WTC11 (cell line): ENCODE measurements around the gene DLGAP4. TPM values are rescaled to one million over a fixed set of nuclear protein-coding genes. Genes with fewer than 3 reads are reported as not detected.

Source experiments
- ATAC-seq: fragments of 200-7000 bp; cut with Tn5 transposase; 2 replicates; pipeline ENCODE4 v1.10.0; 2021; ENCODE audit warnings: mild to moderate bottlenecking, moderate library complexity
- CTCF ChIA-PET: fragments of 300-600 bp; sonication (Branson Sonifier 250); formaldehyde crosslinking; loops from one replicate; lab custom pipeline; 2021; ENCODE audit warnings: antibody characterized with exemption; lab: Charles Lee
- POLR2A ChIA-PET: fragments of 350-600 bp; sonication (Branson Sonifier 250); formaldehyde crosslinking; loops from one replicate; lab custom pipeline; 2021; ENCODE audit warnings: antibody characterized with exemption; lab: Charles Lee
- DNase-seq: peaks from one replicate; pipeline ENCODE4 v3.0.0; 2021; ENCODE audit warnings: low spot score
- H3K27ac Mint-ChIP-seq: 2 replicates; pipeline ENCODE4 v1.8.0; 2021; ENCODE audit warnings: mixed read lengths
- H3K27me3 Mint-ChIP-seq: 2 replicates; pipeline ENCODE4 v1.8.0; 2021; ENCODE audit warnings: low read depth, mild to moderate bottlenecking, moderate library complexity, mixed read lengths
- H3K36me3 Mint-ChIP-seq: 2 replicates; pipeline ENCODE4 v1.8.0; 2021; ENCODE audit warnings: mixed read lengths
- H3K4me1 Mint-ChIP-seq: 2 replicates; pipeline ENCODE4 v1.8.0; 2022; ENCODE audit warnings: mixed read lengths
- H3K4me3 Mint-ChIP-seq: 2 replicates; pipeline ENCODE4 v1.8.0; 2021; ENCODE audit warnings: mild to moderate bottlenecking, moderate library complexity, mixed read lengths
- H3K9me3 Mint-ChIP-seq: 2 replicates; pipeline ENCODE4 v1.8.0; 2021; ENCODE audit warnings: mixed read lengths
- ATF1 ChIP-seq: sonication (generic); formaldehyde crosslinking; IDR thresholded peaks from 2 replicates; pipeline ENCODE4 v1.8.1; 2023; ENCODE audit warnings: mild to moderate bottlenecking, moderate library complexity, missing genetic modification reagents
- E2F1 ChIP-seq: sonication (generic); formaldehyde crosslinking; IDR thresholded peaks from 2 replicates; pipeline ENCODE4 v1.8.0; 2022; ENCODE audit warnings: mild to moderate bottlenecking, missing genetic modification reagents
- ETV6 ChIP-seq: sonication (generic); formaldehyde crosslinking; IDR thresholded peaks from 2 replicates; pipeline ENCODE4 v1.8.1; 2022; ENCODE audit warnings: mild to moderate bottlenecking, missing genetic modification reagents
- FOXJ3 ChIP-seq: sonication (generic); formaldehyde crosslinking; IDR thresholded peaks from 2 replicates; pipeline ENCODE4 v1.9.0; 2021; ENCODE audit warnings: missing genetic modification reagents, mild to moderate bottlenecking, borderline replicate concordance
- FOXP4 ChIP-seq: sonication (generic); formaldehyde crosslinking; IDR thresholded peaks from 2 replicates; pipeline ENCODE4 v1.8.0; 2022; ENCODE audit warnings: mild to moderate bottlenecking, missing genetic modification reagents
- GTF2I ChIP-seq: fragments of 250-450 bp; sonication (Bioruptor Pico); conservative IDR thresholded peaks from 2 replicates; pipeline ENCODE4 v1.4.0; 2021; ENCODE audit warnings: mild to moderate bottlenecking
- IRF1 ChIP-seq: sonication (generic); formaldehyde crosslinking; IDR thresholded peaks from 2 replicates; pipeline ENCODE4 v1.8.0; 2023; ENCODE audit warnings: missing genetic modification reagents
- JUN ChIP-seq: sonication (generic); formaldehyde crosslinking; IDR thresholded peaks from 2 replicates; pipeline ENCODE4 v1.8.0; 2023; ENCODE audit warnings: mild to moderate bottlenecking, missing genetic modification reagents
- MYBL2 ChIP-seq: sonication (generic); formaldehyde crosslinking; IDR thresholded peaks from 2 replicates; pipeline ENCODE4 v1.8.1; 2023; ENCODE audit warnings: mild to moderate bottlenecking, moderate library complexity, missing genetic modification reagents
- SMAD3 ChIP-seq: sonication (generic); formaldehyde crosslinking; IDR thresholded peaks from 2 replicates; pipeline ENCODE4 v1.8.0; 2022; ENCODE audit warnings: missing genetic modification reagents, mild to moderate bottlenecking, borderline replicate concordance
- SP1 ChIP-seq: sonication (generic); formaldehyde crosslinking; conservative IDR thresholded peaks from 2 replicates; pipeline ENCODE4 v1.8.1; 2022; ENCODE audit warnings: missing genetic modification reagents
- STAT6 ChIP-seq: sonication (generic); formaldehyde crosslinking; conservative IDR thresholded peaks from 2 replicates; pipeline ENCODE4 v1.8.1; 2023; ENCODE audit warnings: mild to moderate bottlenecking, low read depth, missing genetic modification reagents, moderate library complexity
- ZNF317 ChIP-seq: sonication (generic); formaldehyde crosslinking; IDR thresholded peaks from 2 replicates; pipeline ENCODE4 v1.8.1; 2023; ENCODE audit warnings: low read depth, mild to moderate bottlenecking, moderate library complexity, missing genetic modification reagents, borderline replicate concordance
- total RNA-seq: library from RNA; stranded (reverse); gene quantifications from 3 replicates; pipeline ENCODE4 v1.2.3, GENCODE V29; 2021
- TF ChIP-seq, protein P1 (sequence below): sonication (generic); formaldehyde crosslinking; IDR thresholded peaks from 2 replicates; pipeline ENCODE4 v1.8.0; 2023; ENCODE audit warnings: missing genetic modification reagents, mild to moderate bottlenecking, borderline replicate concordance
- TF ChIP-seq, protein P2 (sequence below): fragments of 250-450 bp; sonication (Bioruptor Pico); IDR thresholded peaks from 2 replicates; pipeline ENCODE4 v2.1.2; 2022; ENCODE audit warnings: mild to moderate bottlenecking, moderate library complexity
- TF ChIP-seq, protein P3 (sequence below): sonication (generic); formaldehyde crosslinking; IDR thresholded peaks from 2 replicates; pipeline ENCODE4 v1.8.0; 2022; ENCODE audit warnings: mild to moderate bottlenecking, missing genetic modification reagents

Gene DLGAP4
- total RNA-seq, 1 experiment from 2014 or later, result 52.6 TPM

DNA sequence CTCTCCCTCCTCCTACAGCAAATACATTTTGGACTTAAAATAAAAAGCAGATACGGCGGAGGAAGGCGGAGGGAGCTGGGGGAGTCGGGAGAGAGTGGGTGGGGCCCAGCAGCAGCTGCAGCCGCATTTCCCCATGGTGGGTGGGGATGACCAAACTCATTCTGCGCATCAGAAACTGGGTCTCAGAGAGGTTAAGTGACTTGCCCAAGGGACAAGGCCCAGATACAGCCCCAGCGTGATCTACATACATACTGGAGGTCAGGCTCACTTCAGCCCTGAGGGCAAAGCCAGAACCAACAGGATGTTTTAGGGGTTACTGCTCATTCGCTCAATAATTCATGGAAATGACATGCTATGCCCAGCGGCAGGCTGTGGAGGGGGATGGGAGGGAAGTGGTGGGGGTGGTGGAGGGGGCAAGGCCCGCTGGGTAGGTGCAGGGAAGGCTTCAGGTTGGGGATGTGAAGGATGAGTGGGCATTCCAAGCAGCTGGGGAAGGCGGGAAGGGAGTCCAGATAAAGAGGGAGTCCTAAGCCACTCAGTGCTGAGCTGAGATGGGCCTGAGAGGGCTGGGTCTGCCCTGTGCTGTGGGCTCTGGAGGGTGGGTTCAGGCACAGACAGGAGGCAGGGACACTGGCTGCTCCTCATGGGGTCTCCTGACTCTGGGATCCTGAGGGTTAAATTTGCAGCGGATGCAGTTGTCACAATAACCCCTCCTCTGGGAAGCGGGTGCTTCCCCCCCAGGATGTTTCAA lies 31.0 kb downstream of the DLGAP4 start:
- no peak for DNase-seq
- H3K9me3 Mint-ChIP-seq, result no peaks in the 10 kb centered on the region
- peaks cover 56% of the 10 kb centered on the region for H3K4me1 Mint-ChIP-seq
- H3K4me3 Mint-ChIP-seq, result no peak overlapping the region
- ChIA-PET POLR2A (no interaction called here), CTCF (interaction anchor here (3.7 kb wide), 1 partner anchor 63 kb away, joined by 11 read pairs; no protein-coding TSS in a partner anchor)
- no peak overlapping the region for H3K27ac Mint-ChIP-seq
- peaks cover 45% of the 10 kb centered on the region for H3K27me3 Mint-ChIP-seq
- H3K36me3 Mint-ChIP-seq, result no peaks in the 10 kb centered on the region
- TF ChIP-seq, protein P1, sequence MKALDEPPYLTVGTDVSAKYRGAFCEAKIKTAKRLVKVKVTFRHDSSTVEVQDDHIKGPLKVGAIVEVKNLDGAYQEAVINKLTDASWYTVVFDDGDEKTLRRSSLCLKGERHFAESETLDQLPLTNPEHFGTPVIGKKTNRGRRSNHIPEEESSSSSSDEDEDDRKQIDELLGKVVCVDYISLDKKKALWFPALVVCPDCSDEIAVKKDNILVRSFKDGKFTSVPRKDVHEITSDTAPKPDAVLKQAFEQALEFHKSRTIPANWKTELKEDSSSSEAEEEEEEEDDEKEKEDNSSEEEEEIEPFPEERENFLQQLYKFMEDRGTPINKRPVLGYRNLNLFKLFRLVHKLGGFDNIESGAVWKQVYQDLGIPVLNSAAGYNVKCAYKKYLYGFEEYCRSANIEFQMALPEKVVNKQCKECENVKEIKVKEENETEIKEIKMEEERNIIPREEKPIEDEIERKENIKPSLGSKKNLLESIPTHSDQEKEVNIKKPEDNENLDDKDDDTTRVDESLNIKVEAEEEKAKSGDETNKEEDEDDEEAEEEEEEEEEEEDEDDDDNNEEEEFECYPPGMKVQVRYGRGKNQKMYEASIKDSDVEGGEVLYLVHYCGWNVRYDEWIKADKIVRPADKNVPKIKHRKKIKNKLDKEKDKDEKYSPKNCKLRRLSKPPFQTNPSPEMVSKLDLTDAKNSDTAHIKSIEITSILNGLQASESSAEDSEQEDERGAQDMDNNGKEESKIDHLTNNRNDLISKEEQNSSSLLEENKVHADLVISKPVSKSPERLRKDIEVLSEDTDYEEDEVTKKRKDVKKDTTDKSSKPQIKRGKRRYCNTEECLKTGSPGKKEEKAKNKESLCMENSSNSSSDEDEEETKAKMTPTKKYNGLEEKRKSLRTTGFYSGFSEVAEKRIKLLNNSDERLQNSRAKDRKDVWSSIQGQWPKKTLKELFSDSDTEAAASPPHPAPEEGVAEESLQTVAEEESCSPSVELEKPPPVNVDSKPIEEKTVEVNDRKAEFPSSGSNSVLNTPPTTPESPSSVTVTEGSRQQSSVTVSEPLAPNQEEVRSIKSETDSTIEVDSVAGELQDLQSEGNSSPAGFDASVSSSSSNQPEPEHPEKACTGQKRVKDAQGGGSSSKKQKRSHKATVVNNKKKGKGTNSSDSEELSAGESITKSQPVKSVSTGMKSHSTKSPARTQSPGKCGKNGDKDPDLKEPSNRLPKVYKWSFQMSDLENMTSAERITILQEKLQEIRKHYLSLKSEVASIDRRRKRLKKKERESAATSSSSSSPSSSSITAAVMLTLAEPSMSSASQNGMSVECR (CRISPR knock-in tag), result no peak
- TF ChIP-seq SP1 (no peak), IRF1 (CRISPR knock-in tag) (no peak), FOXJ3 (CRISPR knock-in tag) (no peak), JUN (CRISPR knock-in tag) (no peak), ATF1 (no peak), SMAD3 (CRISPR knock-in tag) (no peak), E2F1 (no peak), GTF2I (CRISPR knock-in tag) (no peak)
- TF ChIP-seq, protein P2, sequence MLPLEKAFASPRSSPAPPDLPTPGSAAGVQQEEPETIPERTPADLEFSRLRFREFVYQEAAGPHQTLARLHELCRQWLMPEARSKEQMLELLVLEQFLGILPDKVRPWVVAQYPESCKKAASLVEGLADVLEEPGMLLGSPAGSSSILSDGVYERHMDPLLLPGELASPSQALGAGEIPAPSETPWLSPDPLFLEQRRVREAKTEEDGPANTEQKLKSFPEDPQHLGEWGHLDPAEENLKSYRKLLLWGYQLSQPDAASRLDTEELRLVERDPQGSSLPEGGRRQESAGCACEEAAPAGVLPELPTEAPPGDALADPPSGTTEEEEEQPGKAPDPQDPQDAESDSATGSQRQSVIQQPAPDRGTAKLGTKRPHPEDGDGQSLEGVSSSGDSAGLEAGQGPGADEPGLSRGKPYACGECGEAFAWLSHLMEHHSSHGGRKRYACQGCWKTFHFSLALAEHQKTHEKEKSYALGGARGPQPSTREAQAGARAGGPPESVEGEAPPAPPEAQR (CRISPR knock-in tag), result no peak
- TF ChIP-seq, protein P3, sequence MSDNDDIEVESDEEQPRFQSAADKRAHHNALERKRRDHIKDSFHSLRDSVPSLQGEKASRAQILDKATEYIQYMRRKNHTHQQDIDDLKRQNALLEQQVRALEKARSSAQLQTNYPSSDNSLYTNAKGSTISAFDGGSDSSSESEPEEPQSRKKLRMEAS, result no peak
- TF ChIP-seq, all 79 proteins: peak for 0
- no peak for ATAC-seq

DNA sequence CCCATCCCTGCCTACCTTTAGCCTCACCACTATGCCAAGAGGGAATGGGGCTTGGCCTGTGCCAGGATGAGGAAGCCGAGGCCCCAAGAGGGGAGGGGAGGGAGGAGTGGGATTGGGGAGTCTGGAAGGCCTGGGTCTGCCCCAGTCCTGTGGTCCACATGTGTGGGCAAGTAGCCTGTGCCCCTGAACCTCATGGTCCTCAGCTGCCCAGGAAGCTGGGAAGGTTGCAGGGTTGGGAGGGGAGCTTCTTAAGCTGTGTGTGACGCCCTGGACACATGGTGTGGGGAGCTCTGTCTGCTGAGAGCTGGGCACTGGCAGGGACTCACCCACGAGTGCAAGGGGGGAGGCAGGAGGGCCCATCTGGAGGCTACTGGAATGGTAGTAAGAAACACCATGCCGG lies 31.7 kb downstream of the DLGAP4 start:
- TF ChIP-seq MYBL2 (CRISPR knock-in tag) (no peak), FOXP4 (no peak), ZNF317 (no peak), STAT6 (CRISPR knock-in tag) (no peak), ETV6 (CRISPR knock-in tag) (no peak)
- H3K27ac Mint-ChIP-seq, result no peak overlapping the region
- peaks cover 49% of the 10 kb centered on the region for H3K4me1 Mint-ChIP-seq
- ATAC-seq (no peak), DNase-seq (no peak)
- no peak overlapping the region for H3K4me3 Mint-ChIP-seq
- no peaks in the 10 kb centered on the region for H3K36me3 Mint-ChIP-seq
- no peaks in the 10 kb centered on the region for H3K9me3 Mint-ChIP-seq
- peaks cover 37% of the 10 kb centered on the region for H3K27me3 Mint-ChIP-seq
- CTCF ChIA-PET, result interaction anchor here (3.7 kb wide), 1 partner anchor 62 kb away, joined by 11 read pairs; no protein-coding TSS in a partner anchor
- POLR2A ChIA-PET, result no interaction called here
